Posterior cingulate gyrus (tissue), 11 donors: ENCODE results near the gene TSHZ2.
"Not testable (repeated sequence)": the region's sequence is repeated elsewhere in the genome, so short reads cannot be mapped to it uniquely, and the experiment has no call there.

Experiments used
- DNase-seq, 10 donors: peaks; one replicate each; pipeline versions ENCODE4 v3.0.0 to v3.0.0-alpha.2; 2020 to 2021; ENCODE audit warnings: mixed read lengths in 3 of 10
- intact Hi-C: fragments of 100-400 bp; cut with DNase I; formaldehyde crosslinking; loops from one replicate; pipeline ENCODE4 v1.15.1; 2023

Gene TSHZ2

DNA sequence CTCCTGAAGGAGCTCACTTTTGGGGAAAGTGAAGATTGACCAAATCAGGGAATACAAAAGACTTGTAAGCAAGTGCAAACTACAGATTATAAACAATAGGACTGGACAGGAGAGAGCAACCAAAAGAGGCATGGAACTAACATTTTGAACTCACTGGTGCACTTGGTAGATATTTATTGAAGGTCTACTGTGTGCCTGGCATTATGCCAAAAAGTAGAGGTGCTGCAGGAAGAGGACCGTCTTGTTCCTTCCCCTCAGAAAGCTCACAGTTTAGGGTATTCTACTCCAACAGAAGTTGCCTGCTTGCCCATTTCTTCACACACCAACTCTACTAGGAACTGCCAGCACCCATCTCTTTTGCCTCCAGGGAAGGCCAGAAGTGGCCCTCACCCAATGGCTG lies 10.0 kb upstream of the TSHZ2 start:
- intact Hi-C loops = no loop called here
- DNase-seq = no peak

DNA sequence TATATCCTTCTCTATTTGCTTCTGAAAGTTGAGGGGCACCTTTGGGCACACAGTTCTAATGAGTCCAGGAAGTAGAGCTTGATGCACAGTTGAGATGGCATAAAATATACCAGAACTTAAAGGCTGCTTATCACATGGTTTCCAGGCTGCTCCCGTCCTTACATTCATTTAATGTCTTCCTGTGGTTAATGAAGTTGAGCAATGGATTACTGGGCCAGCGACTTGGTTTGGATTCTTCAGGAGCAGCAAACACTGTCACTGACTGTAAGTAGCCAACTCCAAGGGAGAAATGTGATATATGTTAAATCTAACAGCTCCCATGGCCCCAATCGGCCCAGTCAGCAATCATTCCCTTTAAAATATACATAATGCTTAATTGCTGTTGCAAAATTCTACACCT lies 9.0 kb upstream of the TSHZ2 start:
- intact Hi-C loops = no loop called here

DNA sequence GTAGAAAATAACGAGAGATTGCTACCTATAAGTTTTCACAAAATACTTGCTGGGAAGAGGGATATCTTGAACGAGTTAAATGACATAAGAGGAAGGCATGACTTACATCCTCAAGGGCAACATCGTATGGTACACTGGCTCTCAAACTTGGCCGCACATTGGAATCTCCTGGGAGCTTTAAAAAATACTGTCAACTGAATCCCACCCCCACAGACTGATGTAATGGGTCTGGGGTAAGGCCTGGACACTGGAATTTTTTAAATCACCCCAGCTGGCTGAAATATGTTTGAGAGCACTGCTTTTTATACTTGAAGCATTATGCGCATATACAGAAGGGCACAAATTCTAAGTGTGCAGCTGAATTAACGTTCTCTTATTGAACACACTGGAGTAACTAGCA lies 8.0 kb upstream of the TSHZ2 start:
- DNase-seq = no peak
- intact Hi-C loops = no loop called here

More for the DNA sequence above, 9.0 kb upstream of the TSHZ2 start:
- DNase-seq = no peak

DNA sequence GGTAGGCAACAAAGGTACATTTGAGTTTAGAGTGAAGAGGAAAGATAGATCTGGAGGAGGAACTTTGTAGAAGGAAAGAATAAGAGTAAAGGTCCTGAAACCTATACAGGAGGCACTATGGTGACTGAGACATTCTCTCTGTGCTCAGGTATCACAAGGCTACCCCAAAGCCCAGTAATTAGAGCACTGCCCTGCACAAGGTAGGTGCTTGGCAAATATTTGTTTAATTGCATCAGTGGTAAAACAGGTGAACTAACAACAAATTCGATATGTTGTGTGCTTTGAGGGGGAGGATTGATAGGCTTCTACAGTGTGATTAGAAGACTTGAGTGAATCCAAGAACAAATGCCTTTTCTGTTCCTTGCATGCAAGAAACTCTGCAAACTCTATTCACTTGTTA lies 6.8 kb upstream of the TSHZ2 start:
- intact Hi-C loops = no loop called here

DNA sequence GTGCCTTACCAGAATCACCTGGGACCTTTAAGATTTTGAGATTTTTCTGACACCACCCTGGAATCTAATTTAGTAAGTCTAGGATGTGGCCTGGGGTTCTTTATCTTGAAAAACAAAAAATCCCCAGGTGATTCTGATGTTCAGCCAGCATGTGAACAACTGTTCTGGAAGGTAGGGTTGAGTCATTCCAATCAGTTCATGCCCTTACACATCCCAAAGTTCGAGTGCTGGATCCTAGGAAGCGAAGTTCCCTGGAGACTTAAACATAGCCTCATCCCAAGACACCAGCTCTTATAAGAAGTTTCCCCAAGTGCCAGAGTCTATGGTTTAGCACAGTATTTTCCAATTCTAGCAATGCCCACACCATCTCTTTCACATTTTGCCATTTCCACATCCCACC lies 6.3 kb upstream of the TSHZ2 start:
- intact Hi-C loops = no loop called here
- DNase-seq = no peak

More for the DNA sequence above, 6.8 kb upstream of the TSHZ2 start:
- DNase-seq = no peak

DNA sequence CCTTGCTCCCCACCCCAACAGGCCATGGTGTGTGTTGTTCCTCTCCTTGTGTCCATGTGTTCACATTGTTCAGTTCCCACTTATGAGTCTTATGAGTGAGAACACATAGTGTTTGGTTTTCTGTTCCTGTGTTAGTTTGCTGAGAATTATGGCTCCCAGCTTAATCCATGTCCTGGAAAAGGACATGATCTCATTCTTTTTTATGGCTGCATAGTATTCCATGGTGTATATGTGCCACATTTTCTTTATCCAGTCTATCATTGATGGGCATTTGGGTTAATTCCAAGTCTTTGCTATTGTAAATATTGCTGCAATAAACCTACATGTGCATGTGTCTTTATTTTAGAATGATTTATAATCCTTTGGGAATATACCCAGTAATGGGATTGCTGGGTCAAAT lies 5.6 kb upstream of the TSHZ2 start:
- DNase-seq, intact Hi-C loops: not testable (repeated sequence)

DNA sequence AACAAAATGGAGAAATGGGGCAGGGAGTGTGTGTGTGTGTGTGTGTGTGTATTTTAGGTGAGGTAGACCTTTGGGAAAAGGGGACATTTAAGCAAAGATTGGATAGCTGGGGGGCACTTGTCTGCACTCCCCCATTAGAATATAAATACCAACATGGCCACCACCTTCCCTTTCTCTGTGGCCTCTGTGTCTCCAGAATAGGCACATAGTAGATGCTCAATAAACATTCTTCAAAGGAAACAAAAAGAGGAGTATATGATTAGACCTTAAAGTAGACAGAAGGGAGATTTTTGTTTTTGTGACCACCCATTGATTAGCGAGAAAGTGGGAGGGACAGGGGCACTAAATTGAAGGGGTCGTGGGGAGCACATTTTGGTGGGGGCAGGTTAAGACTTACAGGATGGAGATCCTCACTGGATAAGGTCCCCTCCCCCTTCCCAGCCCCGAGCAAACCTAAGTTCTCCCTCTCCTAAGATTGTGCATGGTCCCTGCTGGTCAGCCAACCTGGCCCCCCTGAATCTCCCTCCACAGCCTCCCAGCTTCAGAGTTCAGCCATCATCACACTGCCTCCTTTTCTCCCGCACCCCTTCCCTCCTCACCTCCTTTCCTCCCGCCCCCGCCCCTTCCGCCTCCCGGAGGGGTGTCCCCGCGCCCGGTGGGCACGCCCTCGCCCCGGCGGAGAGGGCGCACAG lies 514 bp upstream of the TSHZ2 start:
- intact Hi-C loops = no loop called here
- no peak for DNase-seq

DNA sequence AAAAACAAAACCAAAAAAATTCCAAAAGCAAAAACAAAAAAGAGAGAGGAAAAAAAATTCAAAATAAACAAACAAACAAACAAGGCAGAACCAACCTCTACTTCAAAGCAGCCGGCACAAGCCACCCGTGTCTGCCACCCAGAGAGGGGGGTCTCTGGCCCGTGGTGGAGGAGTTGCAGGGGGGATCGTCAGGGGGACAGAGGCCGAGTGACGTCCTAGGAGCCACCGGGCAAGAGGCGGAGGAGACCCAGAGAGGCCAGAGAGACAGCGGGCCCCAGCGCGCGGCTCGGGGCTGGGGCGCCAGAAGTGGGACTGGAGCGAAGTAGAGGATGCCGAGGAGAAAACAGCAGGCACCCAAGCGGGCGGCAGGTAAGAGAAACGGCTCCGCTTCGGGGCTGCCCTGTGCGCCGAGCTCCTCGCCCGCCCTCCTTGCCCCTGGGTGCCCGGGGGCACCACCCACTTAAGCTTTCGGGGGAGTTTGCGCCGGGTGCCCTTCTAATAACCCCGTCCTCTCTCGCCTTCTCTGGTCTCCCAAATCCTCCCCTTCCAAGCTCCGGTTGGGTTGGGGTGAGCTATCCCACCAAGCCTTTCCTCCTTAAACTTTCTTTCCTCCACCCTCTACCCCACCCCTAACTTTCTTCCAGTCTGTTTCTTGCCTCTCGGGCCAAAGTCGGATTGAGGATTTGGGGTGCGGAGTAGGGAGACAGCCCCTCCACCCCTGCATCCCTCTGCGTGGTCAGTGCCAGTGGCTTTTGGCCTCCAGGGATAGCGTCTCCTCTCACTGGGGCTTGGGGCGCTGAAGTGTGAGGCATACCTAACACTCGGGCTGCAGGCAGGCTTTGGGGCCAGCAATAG lies 1.0 kb downstream of the TSHZ2 start:
- peak in 4 of 10 donors; percentile 9 to 77 (median 67) for DNase-seq
- intact Hi-C loops = no loop called here

DNA sequence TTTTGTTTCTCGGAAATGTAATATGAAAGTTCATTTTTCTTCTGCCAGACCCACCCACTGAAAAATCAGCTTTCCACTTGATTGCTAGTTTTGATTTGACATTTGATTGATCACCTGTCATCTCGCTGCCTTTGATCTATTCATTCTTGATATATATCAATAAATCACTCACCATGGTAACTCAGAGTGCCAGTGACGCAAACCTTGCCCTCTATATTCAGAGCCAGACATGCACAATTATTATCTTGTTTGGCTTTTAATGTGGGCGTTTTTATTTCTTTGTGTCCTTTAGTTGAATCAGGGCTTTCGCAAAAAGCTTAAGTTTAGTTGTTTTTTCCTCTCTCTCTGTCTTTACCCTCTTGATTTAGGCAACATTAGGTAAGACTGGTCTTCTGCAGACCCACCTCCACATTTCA lies 2.0 kb downstream of the TSHZ2 start:
- no peak for DNase-seq
- intact Hi-C loops = no loop called here

DNA sequence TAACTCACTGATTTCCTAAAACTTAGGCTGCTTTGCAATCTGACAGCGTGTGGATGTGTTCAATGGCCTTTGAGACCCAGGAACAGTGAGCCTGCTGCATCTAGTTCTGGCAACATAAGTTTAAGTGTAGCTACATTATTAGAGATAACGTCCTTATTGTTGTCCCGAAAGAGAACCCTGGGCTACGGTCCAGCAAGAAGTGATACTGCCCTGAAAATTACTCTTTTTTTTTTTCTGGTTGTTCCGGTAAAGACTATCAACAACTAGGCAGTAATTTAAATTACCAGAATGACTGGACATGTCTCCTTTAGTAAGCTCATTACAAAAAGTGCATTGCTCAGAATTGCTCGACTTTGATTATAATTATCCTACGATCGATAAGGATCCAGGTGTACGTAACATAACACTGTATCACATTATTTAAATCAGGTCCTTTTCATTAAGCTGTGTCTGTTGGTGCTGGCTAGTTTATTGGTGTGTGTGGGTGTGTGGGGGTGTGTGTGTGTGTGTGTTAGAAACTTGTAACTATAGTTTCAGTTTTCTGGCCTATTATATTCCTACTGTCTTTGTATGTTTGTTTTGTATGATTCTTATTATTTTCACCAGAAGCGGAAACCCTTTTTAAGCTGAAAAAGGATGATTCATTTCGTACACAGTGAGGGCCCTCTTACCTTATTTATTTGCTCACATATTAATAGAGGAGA lies 3.0 kb downstream of the TSHZ2 start:
- intact Hi-C loops = no loop called here
- no peak for DNase-seq

DNA sequence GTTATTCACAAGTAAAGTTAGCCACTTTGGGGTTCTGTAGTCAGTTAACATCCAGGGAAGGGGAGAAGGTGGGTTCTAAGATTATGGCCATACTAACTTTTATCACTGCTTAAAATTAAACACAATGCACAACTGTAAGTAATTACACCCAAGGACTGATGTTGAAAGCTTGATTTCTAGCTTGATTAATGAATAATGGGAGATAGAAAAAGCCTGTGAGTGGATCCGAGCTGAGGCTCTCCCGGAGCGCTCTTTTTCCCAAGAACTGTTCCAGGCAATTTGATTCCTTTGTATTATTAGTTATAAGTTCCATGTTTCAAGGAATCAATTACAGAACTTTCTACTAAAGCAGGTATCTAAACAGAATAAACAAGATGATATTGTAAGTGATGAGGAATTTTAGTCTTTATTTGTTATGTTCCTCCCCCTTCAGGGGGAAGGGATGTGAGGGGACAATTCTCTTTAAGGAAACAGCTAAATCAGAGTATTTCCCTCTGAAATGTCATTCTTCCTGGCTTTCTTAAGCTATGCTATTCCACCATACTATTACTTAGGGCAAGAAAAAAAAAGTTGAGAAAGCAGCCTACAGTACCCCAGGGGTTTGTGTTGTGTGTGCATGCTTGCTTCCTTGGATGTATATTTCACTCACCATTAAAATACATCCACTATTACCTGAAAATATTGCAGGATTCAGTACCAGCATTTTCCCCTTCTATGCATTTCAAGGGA lies 3.8 kb downstream of the TSHZ2 start:
- intact Hi-C loops = no loop called here
- DNase-seq = no peak

DNA sequence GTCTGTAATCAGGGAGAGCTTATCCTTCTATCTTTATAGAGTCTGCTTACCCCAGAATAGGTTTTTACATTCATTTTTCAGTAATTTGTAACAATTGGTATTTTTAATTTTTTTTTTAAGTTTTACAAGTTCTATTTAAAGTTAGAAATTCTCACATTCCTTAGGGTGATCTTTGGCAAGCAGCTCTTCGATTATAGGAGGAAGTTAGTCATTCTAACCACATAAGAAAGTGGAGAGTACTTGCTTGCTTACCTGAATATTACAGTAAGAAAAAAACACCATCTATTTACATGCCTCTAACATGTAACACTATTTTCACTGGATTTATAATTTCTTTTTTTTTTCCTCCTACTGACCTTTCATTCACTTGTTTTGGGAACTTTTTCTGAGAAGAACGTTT lies 6.7 kb downstream of the TSHZ2 start:
- intact Hi-C loops = no loop called here
- no peak for DNase-seq

DNA sequence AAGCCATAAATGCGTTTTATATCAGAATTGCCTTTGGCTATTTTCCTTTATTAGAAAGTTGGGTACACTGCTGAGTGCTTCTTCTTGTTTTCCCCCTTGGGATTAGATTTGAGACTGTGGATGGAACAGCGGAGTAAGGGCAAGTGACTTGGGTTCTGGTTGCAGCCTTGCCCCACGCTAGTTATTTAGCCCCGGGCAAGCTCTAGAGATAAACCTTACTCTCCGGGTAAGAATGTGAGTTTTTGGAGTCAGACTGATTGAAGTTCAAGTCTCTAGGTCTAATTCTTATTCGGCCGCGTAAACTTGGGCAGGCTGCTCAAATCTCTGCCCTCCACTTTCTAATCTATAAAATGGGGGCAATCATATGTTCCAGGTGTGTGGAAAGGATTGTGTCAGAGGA lies 8.9 kb downstream of the TSHZ2 start:
- intact Hi-C loops = no loop called here
- DNase-seq = no peak

DNA sequence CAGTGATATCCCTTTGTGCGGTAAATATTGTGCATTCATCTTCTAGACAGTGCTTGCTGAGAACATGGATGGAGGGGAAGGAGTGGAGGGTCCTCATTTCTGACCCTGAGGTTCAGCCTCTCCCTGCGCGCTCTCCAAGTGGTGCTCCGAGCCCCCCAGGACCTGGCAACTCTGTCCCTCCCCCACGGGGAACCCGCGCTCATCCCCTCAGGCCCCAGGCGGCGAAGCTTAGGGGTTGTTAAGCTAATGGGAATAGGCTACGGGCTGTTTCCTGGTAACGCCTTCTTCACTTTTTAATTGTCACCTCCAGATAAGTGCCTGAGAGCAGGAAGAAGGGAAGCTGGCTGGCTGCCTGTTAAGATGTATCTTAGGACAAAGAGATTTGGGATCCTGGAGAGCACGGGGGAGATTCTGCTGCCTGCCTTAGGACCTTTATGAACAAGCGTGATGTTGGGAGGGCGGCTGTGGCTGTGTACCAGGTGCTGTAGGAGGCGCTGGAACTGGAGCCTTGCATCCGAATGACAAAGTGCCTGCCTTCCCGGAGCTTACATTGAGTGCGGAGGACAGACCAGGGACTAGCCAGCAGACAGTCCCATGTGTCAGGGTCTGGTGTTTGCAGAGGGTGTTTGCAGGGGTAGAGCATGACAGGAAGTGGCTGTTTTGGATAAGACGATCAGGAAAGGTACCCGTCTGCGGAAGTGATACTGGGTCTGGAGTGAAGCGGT lies 11.7 kb downstream of the TSHZ2 start:
- peak in 1 of 10 donors; percentile 69 for DNase-seq

DNA sequence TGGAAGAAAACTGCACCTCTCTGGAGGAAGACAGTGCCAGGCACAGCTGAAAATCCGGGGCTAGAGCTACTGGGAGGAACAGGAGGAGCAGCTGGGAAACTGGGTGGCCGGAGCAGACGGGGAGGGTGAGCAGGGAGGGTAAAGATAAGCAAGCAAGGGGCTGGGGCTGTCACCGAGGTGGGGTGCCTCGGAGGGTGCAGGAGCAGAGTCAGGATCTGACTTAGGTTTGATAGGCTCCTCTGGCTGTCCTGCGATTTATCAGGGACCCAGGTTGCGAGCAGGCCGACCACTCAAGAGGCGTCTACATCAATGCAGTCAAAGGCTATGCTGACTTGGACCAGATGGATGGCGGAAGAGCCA lies 12.3 kb downstream of the TSHZ2 start:
- intact Hi-C loops = no loop called here
- DNase-seq = peak in 1 of 10 donors; percentile 72

More for the DNA sequence above, 11.7 kb downstream of the TSHZ2 start:
- intact Hi-C loops = no loop called here

DNA sequence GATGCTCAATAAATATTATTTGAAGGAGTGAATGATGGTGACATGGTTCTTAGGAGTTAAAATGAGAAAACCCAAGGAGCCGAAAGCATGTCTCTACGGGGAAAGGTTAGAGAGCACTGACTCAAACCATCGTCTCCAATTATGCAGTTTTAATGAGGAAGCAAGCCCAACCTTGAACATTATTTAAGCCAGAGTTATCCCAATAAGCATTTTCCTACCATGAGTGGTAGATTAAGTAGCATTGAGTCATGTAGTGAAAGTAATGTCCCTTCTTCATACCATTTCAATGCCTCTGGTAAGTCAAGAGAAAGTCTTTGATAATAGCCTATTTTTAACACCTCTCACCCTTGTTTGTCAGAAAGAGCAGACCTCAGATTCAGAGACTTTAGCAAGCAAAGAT lies 13.5 kb downstream of the TSHZ2 start:
- DNase-seq = no peak
- intact Hi-C loops = no loop called here

DNA sequence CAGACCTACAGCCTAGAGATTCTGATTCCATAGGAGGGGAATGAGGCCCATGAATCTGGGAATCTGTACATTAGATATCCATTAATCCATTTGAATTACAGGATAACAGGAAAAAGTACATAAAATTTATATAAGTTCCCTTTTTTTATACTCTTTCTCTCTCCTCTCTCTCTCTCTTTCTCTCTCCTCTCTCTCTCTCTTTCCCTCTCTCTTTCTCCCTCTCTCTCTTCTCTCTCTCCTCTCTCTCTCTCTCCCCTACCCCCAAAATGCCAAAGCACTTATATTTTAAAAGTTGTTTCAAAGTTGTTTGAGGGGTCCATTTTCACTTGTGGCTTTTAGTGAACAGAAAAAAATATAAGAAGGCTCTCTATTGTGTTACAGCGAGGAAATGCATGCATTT lies 15.1 kb downstream of the TSHZ2 start:
- intact Hi-C loops = no loop called here
- no peak for DNase-seq

DNA sequence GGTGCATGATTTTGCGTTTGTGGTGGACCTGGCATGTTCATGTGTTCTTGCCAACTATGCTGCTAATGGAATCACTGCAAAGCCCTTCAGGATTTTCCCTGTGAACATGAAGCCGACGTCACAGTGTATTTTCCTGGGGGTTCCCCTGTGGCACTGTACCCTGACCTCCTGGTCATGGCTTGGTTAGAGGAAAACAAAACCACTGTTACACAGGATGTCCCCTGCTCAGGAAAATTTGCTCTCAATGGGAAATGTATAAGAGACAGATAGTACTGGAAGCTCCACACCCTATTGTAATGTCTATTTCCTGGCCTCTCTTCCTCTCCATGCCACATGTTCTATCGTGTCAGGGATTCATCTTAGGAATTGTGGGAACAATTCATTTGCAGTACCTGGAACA lies 19.7 kb downstream of the TSHZ2 start:
- no peak for DNase-seq
- intact Hi-C loops = no loop called here

DNA sequence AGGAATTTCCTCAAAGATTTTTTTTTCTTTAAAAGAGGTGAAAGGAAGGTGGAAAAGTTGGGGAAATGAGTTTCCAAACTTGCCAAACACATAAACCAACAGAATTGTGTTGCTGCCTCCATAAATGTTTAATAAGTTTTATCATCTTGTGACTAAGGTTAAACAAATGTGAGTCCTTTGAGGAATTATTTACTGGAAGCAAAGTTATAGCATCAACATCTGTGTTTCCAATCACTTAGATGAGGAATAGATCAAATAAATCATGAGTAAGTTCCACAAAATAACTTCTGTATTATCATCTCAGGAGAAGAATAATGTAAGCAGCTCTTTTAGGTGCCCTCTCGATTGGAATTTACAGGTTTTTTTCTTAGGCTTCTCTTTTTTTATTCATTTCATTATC lies 20.5 kb downstream of the TSHZ2 start:
- intact Hi-C loops = no loop called here
- DNase-seq = no peak

DNA sequence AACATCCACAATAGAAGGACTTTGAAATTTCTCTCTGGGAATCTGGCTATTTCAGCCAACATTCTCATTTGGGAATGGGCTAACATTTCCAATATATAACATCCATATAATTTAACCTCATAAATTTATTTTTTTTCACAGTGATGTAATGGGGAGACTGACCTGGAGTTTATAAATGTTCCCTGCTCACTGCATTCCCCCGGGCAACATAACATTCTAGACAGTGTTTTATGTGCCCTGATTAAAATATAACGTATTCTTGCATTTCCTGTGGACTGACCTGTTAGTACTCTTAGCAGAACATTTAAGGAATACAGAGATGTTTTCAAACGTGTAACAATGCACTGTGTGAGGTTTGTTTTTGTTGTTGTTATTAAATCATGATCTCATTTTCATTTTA lies 20.9 kb downstream of the TSHZ2 start:
- intact Hi-C loops = no loop called here
- DNase-seq = no peak
